ENCODE measurements around the gene RHD.
"Not testable (repeated sequence)": the region's sequence is repeated elsewhere in the genome, so short reads cannot be mapped to it uniquely, and the experiment has no call there.

RHD gene

GRCh38 chr1:25308168-25308567, 35.9 kb downstream of the RHD start:
- not testable (repeated sequence) for DNase-seq (ENCODE audit: low read depth in 3 of 3)

- DNase-seq (ENCODE audit: low read depth in 3 of 3): not testable (repeated sequence)
Observed at GRCh38 chr1:25309085-25309484, 36.8 kb downstream of the RHD start.

- DNase-seq (ENCODE audit: low read depth in 3 of 3): not testable (repeated sequence)
Observed at GRCh38 chr1:25309486-25309885, 37.2 kb downstream of the RHD start.

DNA sequence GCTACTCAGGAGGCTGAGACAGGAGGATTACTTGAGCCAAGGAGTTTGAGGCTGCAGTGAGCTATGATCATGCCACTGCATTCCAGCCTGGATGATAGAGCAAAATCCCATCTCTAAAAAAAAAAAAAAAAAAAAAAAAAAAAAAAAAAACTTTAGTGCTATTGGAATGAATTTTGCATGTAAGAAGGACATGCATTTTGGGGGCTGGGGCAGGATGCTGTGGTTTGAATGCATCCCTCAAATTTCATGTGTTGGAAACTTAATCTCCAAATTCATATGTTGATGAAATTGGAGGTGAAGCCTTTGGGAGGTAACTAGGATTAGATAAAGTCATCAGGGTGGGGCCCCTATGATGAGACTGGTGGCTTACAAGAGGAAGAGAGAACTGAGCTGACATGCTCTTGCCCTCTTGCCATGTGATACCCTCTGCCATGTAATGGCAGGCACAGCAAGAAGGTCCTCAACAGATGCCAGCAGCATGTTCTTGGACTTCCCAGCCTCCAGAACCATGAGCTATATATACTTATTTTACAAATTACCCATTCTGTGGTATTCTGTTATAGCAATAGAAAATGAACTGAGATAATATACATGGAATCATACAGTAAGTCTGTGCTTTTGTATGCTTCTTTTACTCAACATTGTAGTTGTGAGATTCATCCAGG, 40.6 kb downstream of the RHD start:
- not testable (repeated sequence) for DNase-seq (ENCODE audit: low read depth in 3 of 3)

GRCh38 chr1:25320314-25320938, 48.1 kb downstream of the RHD start:
- DNase-seq (ENCODE audit: low read depth in 3 of 3): not testable (repeated sequence)

- DNase-seq (ENCODE audit: low read depth in 3 of 3): not testable (repeated sequence)
Observed at GRCh38 chr1:25322127-25322526, 49.8 kb downstream of the RHD start.

DNA sequence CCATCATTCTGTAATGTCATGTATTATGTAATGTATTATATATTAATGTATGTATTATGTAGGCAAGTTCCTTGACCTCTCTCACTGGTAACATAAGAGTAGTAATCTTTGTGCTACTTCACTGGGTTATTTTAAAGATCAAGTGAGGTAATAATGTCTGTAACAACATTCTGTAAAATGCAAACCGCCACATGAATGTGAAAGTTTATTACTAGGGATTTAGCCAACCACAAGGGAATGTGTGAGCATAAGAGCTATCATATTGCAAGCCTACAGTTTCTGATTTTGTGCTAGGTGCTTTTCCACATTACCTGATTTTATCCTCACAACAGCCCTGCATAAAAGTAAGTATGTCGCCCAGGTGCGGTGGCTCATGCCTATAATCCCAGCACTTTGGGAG, 52.1 kb downstream of the RHD start:
- not testable (repeated sequence) for DNase-seq (ENCODE audit: low read depth in 3 of 3)

DNA sequence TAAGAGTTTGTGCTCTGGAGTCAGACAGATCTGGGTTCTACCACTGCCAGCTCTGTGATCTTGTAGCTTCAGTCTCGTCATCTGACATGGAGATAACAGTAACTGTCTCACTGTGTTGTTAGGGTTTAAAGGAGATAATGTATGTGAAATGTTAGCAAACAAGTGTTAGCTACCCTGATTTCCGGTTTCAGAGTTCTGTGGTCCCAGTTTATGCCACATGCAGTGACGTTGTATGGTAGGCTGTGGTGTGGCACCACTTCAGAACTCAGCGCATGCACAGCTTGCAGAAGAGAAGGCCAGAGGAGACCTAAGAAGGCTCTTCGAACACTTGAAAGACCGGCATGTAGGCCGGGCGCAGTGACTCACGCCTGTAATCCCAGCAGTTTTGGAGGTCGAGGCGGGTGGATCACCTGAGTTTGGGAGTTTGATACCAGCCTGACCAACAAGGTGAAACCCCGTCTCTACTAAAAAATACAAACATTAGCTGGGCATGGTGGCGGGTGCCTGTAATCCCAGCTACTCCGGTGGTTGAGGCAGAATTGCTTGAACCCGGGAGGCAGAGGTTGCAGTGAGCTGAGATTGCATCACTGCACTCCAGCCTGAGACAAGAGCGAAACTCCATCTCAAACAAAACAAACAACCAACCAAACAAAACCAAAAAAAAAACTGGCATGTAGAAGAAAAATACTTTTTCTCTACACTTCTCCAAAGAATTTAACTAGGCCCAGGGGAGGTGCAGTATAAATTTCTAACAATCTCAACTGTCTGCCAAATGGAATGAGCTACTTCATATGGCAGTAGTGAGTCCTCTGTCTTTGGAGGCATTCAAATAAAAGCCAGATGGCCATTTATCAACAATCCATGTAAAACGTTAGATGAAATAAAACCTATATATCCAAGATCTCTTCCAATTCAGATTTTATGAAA, 55.8 kb downstream of the RHD start:
- DNase-seq (ENCODE audit: low read depth in 3 of 3): not testable (repeated sequence)

GRCh38 chr1:25328791-25329185, 56.5 kb downstream of the RHD start:
- not testable (repeated sequence) for DNase-seq (ENCODE audit: low read depth in 3 of 3)

GRCh38 chr1:25329336-25329735, 57.0 kb downstream of the RHD start:
- DNase-seq (ENCODE audit: low read depth in 3 of 3): not testable (repeated sequence)

GRCh38 chr1:25329950-25330349, 57.6 kb downstream of the RHD start:
- DNase-seq (ENCODE audit: low read depth in 3 of 3): not testable (repeated sequence)

GRCh38 chr1:25336922-25337354, 64.6 kb downstream of the RHD start:
- DNase-seq (ENCODE audit: low read depth in 3 of 3): not testable (repeated sequence)

DNA sequence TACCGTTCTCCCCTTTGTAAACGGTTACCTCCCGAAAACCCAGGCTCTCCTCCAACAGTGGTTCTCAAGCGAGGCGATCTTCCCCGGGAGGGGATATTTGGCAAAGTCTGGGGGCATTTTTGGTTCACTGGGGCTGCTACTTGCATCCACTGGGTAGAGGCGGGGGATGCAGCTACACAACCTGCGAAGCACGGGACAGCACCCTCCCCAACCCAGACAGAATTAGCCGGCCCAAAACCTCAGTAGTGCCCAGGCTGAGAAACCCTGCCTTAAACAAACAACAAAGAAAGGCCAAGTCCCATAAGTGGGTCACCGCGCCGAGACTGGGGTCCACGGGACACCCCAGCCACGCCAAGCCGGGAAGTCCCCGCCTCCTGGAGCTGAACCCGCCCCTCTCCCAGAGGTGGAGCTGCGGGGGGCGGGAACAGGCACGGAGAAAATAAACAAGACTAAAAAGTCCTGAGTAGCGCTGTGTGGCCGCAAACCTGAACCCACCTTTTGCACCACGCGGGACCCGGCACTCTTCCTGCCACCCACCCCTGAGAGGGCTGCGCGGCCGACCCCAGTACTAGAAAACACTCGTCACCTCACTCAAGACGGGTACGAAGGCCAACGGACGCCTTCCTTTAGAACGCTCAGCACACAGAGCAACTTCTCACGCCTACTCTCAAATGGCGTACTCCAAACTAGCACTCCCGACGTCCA, 65.3 kb downstream of the RHD start:
- DNase-seq (ENCODE audit: low read depth in 3 of 3): peak in 2 of 3 experiments; percentile 14 to 23

DNA sequence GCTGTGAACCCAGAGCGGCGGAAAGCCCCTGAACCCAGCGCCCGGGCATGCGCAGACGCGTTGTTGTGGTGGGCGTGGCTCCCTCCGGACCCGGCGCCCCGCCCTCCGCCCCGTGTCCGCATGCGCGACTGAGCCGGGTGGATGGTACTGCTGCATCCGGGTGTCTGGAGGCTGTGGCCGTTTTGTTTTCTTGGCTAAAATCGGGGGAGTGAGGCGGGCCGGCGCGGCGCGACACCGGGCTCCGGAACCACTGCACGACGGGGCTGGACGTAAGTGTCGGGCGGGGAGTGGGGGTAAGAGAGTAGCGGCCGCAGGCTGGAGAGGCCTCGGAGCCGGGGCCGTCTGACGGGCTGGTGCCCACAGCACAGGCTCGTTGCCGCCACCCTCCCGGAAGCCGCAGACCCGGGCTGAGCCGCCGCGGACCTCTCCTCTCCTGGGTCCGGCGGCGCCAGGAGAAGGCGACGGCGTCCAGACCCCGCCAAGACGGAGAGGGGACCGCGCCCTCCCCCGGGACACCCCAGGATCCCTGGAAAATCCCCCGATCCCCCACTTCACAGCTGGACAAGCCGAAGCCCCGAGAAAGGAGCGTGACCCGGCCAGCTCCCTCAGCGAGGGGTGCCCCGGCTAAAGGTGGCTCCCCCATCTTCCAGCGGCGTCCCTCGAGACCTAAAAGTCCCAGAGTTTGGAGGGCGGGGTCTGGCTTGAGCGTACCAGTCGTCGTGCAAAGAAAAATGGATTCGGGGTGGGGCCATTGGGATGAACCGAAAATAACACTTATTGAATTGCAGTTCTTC, 66.1 kb downstream of the RHD start, which contains the start of gene TMEM50A:
TSS of gene TMEM50A (plus strand) at position 147 of the 794 bp plus-strand sequence. CDS start 2,153 bp downstream, outside the sequence.
- peak; percentile 79 to 86 (median 83) for DNase-seq (ENCODE audit: low read depth in 3 of 3)

DNA sequence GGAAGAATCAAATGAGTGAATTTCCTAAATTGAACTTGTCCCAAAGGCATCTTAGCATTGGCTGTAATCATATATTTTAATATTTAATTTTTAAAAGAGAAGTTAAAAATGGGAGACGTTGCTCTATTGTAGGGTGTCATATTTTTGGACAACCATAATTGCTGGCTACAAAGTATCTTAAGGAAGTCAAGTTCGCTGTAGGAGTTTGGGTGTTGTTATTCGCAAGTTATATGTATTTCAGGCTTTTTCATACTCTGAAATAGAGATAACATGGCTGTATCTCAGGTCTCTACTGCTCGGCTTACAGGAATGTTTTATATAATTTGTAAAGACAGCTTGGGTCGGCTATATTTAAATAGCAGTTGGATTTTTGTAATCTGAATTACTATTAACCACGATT, 66.7 kb downstream of the RHD start:
- DNase-seq (ENCODE audit: low read depth in 3 of 3): no peak

DNA sequence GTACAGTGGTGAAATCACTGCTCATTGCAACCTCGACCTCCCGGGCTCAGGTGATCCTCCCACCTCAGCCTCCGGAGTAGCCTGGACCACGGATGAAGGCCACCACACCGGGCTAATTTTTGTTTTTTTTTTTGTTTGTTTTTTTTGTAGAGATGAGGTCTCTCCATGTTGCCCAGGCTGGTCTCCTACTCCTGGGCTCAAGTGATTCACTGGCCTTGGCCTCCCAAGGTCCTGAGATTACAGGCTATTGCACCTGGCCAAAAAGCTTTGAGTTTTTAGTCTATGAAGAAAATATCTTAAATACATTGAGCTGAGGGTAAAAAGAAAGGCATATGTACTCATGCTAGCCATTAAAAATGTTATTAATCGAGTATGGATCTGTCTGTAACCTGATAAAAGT, 69.4 kb downstream of the RHD start:
- no peak for DNase-seq (ENCODE audit: low read depth in 3 of 3)

DNA sequence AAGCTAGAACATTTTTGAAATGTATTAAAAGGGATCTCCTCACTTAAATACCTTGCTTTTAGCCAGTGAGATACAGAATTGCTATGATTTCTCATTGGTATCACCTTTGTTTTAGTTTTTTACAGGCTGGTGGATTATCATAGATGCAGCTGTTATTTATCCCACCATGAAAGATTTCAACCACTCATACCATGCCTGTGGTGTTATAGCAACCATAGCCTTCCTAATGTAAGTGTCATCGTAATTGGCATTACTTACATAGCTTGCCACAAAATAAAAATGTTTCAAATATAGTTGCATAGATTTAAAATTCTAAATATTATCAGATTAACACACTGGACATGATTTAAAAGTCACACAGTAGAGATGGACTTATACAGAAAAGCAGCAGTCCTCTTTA, 70.5 kb downstream of the RHD start:
- DNase-seq (ENCODE audit: low read depth in 3 of 3): no peak

- DNase-seq (ENCODE audit: low read depth in 3 of 3): no peak
Observed at GRCh38 chr1:25343872-25344271, 71.6 kb downstream of the RHD start.

DNA sequence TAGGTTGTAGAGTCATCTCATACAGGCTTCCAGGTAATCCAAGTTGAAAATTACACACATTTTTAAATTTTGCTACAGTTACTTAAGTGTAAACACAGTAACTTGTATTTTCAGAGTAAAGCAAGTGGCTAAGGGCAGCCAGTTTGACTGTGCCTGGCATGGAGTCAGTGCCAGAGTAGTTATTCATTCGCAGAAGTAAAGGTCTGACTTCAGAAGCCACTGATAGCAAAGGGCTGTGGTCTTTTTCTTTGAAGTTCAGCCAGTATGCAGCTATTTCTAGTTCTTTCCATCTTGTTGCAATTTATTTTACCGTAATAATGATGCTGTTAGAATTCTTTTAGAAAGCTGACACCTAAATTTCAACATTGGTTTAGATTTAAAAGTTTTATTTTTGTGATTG, 75.2 kb downstream of the RHD start:
- no peak for DNase-seq (ENCODE audit: low read depth in 3 of 3)

DNA sequence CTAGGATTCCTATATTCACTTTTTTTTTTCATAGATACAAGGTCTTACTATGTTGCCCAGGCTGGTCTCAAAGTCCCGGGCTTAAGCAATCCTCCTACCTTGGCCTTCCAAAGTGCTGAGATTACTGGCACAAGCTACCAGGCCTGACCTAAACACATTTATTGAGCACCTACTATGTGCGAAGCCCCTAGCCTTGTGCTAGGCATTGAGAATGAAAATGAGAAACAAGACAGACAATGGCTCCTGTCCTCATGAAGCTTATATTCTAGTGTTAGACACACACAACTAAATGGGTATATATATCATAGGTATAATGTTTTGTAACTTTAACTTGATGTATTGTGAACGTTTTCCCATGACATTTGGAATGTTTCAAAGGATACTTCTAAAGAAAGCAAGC, 77.3 kb downstream of the RHD start:
- no peak for DNase-seq (ENCODE audit: low read depth in 3 of 3)

Data from stimulated activated CD4-positive, alpha-beta T cell treated with anti-CD3 and anti-CD28 coated beads, TNF-alpha, amount 100 ng/mL, for 4 hours (primary cell).